GM23248 (cell line): ENCODE data around the gene SNX3. TPM values are rescaled to one million over a fixed set of nuclear protein-coding genes. Genes with fewer than 3 reads are reported as not detected.

Experiments
- DNase-seq: peaks from one replicate; pipeline ENCODE4 v3.0.0-alpha.2; 2015
- H2AFZ ChIP-seq: fragments of 200-600 bp; sonication (generic); 2 replicates; pipeline ENCODE4 v1.6.1; 2016; ENCODE audit warnings: antibody characterized with exemption
- H3F3A ChIP-seq: fragments of 200-600 bp; sonication (generic); 2 replicates; pipeline ENCODE4 v1.6.1; 2016; ENCODE audit warnings: mild to moderate bottlenecking, antibody characterized with exemption, mixed run types; ENCODE audit not compliant: insufficient read depth
- H3K27ac ChIP-seq: fragments of 200-600 bp; sonication (generic); 2 replicates; pipeline ENCODE4 v1.5.1; 2016; ENCODE audit warnings: mild to moderate bottlenecking
- H3K27me3 ChIP-seq: fragments of 200-600 bp; sonication (generic); replicated peaks from 2 replicates; pipeline ENCODE4 v1.6.1; 2016; ENCODE audit warnings: mild to moderate bottlenecking; ENCODE audit not compliant: insufficient read depth
- H3K36me3 ChIP-seq: fragments of 200-600 bp; sonication (generic); 2 replicates; pipeline ENCODE4 v1.6.1; 2016; ENCODE audit warnings: low read depth, mild to moderate bottlenecking
- H3K4me1 ChIP-seq: fragments of 200-600 bp; sonication (generic); 2 replicates; pipeline ENCODE4 v1.6.1; 2016; ENCODE audit warnings: mild to moderate bottlenecking; ENCODE audit not compliant: insufficient read depth
- H3K4me2 ChIP-seq: fragments of 200-600 bp; sonication (generic); one replicate; pipeline ENCODE4 v1.6.1; 2016; ENCODE audit warnings: mild to moderate bottlenecking; ENCODE audit not compliant: unreplicated experiment
- H3K4me3 ChIP-seq: fragments of 200-600 bp; sonication (generic); 2 replicates; pipeline ENCODE4 v1.5.1; 2016; ENCODE audit warnings: mild to moderate bottlenecking
- H3K79me2 ChIP-seq: fragments of 200-600 bp; sonication (generic); 2 replicates; pipeline ENCODE4 v1.6.1; 2016; ENCODE audit warnings: mild to moderate bottlenecking; ENCODE audit not compliant: insufficient read depth
- H3K9ac ChIP-seq: fragments of 200-600 bp; sonication (generic); 2 replicates; pipeline ENCODE4 v1.6.1; 2016; ENCODE audit warnings: mild to moderate bottlenecking
- H3K9me2 ChIP-seq: fragments of 200-600 bp; sonication (generic); 2 replicates; pipeline ENCODE4 v1.6.1; 2016; ENCODE audit warnings: mixed run types, mild to moderate bottlenecking, moderate library complexity; ENCODE audit not compliant: insufficient read depth
- H3K9me3 ChIP-seq: fragments of 200-600 bp; sonication (generic); one replicate; pipeline ENCODE4 v1.6.1; 2017; ENCODE audit warnings: low read depth
- H4K20me1 ChIP-seq: fragments of 200-600 bp; sonication (generic); 2 replicates; pipeline ENCODE4 v1.6.0; 2016; ENCODE audit not compliant: insufficient read depth
- EZH2 ChIP-seq: fragments of 200-600 bp; sonication (generic); IDR thresholded peaks from 2 replicates; pipeline ENCODE4 v1.6.1; 2018; ENCODE audit warnings: antibody characterized with exemption, mild to moderate bottlenecking; ENCODE audit not compliant: insufficient read depth, poor library complexity, severe bottlenecking
- EZH2phosphoT487 ChIP-seq: fragments of 200-600 bp; sonication (generic); IDR thresholded peaks from 2 replicates; pipeline ENCODE4 v1.6.1; 2018; ENCODE audit warnings: antibody characterized with exemption, moderate library complexity, mild to moderate bottlenecking, low read depth; ENCODE audit not compliant: insufficient read depth
- WGBS, 2 experiments: methylation state at CpG; one replicate each; pipeline ENCODE4 v1.1.6; 2015 to 2017; ENCODE audit warnings: low lambda C conversion rate in 2 of 2, low coverage in 1 of 2; ENCODE audit errors: missing lambda C conversion rate in 2 of 2; 5-methylcytosine and 5-hydroxymethylcytosine counted together
- in situ Hi-C: fragments of 300-500 bp; cut with MboI; formaldehyde crosslinking; loops from 2 replicates; pipeline ENCODE4 v1.15.0; 2020
- polyA plus RNA-seq: library from polyadenylated mRNA; unstranded; fragments of >200 nt; fragmentation: Nextera tagmentation; extraction: Ambion mirVana; gene quantifications from 2 replicates; pipeline ENCODE4 v1.2.1, GENCODE V29; 2016
- total RNA-seq: library from RNA; depleted of rRNA; stranded (reverse); fragments of >200 nt; shearing (Covaris generic); gene quantifications from 2 replicates; pipeline ENCODE4 v1.2.3, GENCODE V29; 2014

The SNX3 gene
- total and polyA plus RNA-seq, 2 experiments from 2014 or later: 236 to 403 TPM

- Histone ChIP-seq H3K9me3 (no peaks in the 10 kb centered on the region), H3K9ac (no peak overlapping the region), H3K4me1 (no peaks in the 10 kb centered on the region), H3K36me3 (no peaks in the 10 kb centered on the region), H3K4me2 (no peak overlapping the region), H3F3A (no peaks in the 10 kb centered on the region), H3K27me3 (peaks cover 93% of the 10 kb centered on the region), H3K9me2 (no peaks in the 10 kb centered on the region), H4K20me1 (no peaks in the 10 kb centered on the region), H3K4me3 (no peak overlapping the region), H3K27ac (no peak overlapping the region), H2AFZ (no peak overlapping the region), H3K79me2 (no peaks in the 10 kb centered on the region)
- no peak for DNase-seq
- in situ Hi-C loops: no loop called here
- 18 to 22% methylated on average over 44 to 46 of the region's 46 CpGs for WGBS, 2 experiments
- TF ChIP-seq EZH2phosphoT487 (no peak), EZH2 (no peak)
Measured at GRCh38 chr6:108176281-108177089, 84.4 kb downstream of the SNX3 start.

- no peak overlapping the region for H3K9ac ChIP-seq
- 0 out of 2 replicates have a peak, but pooled peaks have one; percentile 18 for TF ChIP-seq EZH2phosphoT487
- TF ChIP-seq EZH2: no peak
- no peak overlapping the region for H3K4me3 ChIP-seq
- H3K27me3 ChIP-seq: peaks cover 97% of the 10 kb centered on the region
- H3K36me3 ChIP-seq: no peaks in the 10 kb centered on the region
- DNase-seq: no peak
- no peaks in the 10 kb centered on the region for H3K79me2 ChIP-seq
- H3K9me2 ChIP-seq: no peaks in the 10 kb centered on the region
- H3K9me3 ChIP-seq: no peaks in the 10 kb centered on the region
- no peak overlapping the region for H2AFZ ChIP-seq
- 3% methylated on average over 36 of the region's 38 CpGs for WGBS, 2 experiments
- no peak overlapping the region for H3K27ac ChIP-seq
- no peaks in the 10 kb centered on the region for H3K4me1 ChIP-seq
- H3K4me2 ChIP-seq: no peak overlapping the region
- no peaks in the 10 kb centered on the region for H3F3A ChIP-seq
- in situ Hi-C loops: no loop called here
- no peaks in the 10 kb centered on the region for H4K20me1 ChIP-seq
Measured at GRCh38 chr6:108175592-108176279, 85.1 kb downstream of the SNX3 start.

- no peaks in the 10 kb centered on the region for H3K36me3 ChIP-seq
- no peaks in the 10 kb centered on the region for H3K9me2 ChIP-seq
- H2AFZ ChIP-seq: no peak overlapping the region
- peaks cover 100% of the 10 kb centered on the region for H3K27me3 ChIP-seq
- no peak overlapping the region for H3K9ac ChIP-seq
- H3K4me1 ChIP-seq: no peaks in the 10 kb centered on the region
- no peak for DNase-seq
- in situ Hi-C loops: no loop called here
- no peak overlapping the region for H3K27ac ChIP-seq
- no peaks in the 10 kb centered on the region for H3K9me3 ChIP-seq
- H3F3A ChIP-seq: no peaks in the 10 kb centered on the region
- H3K4me2 ChIP-seq: no peak overlapping the region
- TF ChIP-seq EZH2 (peak; percentile 44), EZH2phosphoT487 (no peak)
- 10 to 13% methylated on average over 22 of the region's 22 CpGs for WGBS, 2 experiments
- H3K4me3 ChIP-seq: no peak overlapping the region
- H4K20me1 ChIP-seq: no peaks in the 10 kb centered on the region
- H3K79me2 ChIP-seq: no peaks in the 10 kb centered on the region
Measured at GRCh38 chr6:108175176-108175591, 85.7 kb downstream of the SNX3 start.

GRCh38 chr6:108174371-108175175 lies 86.3 kb downstream of the SNX3 start:
- in situ Hi-C loops: no loop called here
- Histone ChIP-seq H3F3A (no peaks in the 10 kb centered on the region), H3K27ac (no peak overlapping the region), H3K36me3 (no peaks in the 10 kb centered on the region), H3K79me2 (no peaks in the 10 kb centered on the region), H3K4me1 (no peaks in the 10 kb centered on the region), H3K4me2 (no peak overlapping the region), H3K4me3 (no peak overlapping the region), H3K9me2 (no peaks in the 10 kb centered on the region), H2AFZ (no peak overlapping the region), H3K27me3 (peaks cover 99% of the 10 kb centered on the region), H3K9me3 (no peaks in the 10 kb centered on the region), H4K20me1 (no peaks in the 10 kb centered on the region), H3K9ac (no peak overlapping the region)
- peak; percentile 6 for TF ChIP-seq EZH2
- TF ChIP-seq EZH2phosphoT487: no peak
- peak; percentile 48 for DNase-seq
- WGBS, 2 experiments: 14 to 18% methylated on average over 42 to 43 of the region's 43 CpGs
